ENCODE results near the gene CPB2.

The CPB2 gene

DNA sequence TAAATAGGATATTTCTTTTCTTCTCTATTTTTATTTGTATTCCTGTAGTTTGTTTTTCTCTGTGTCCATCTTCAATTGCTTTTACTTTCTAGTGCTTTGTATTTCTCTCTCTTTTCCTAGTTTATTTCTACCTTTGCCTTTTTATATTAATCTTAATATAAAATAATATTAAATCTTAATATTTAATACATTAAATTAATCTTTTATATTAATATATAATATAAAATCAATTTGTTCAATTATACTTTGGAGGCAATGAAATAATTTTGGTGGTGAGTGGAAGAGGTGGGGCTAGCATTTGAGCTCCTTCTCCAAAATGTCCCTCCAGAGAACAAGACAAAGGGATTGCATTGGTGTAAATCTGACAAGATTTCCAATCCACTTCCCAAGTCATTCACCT, 6.3 kb upstream of the CPB2 start:
- Histone ChIP-seq H3K27me3 (ENCODE audit: insufficient read depth, low read depth, severe bottlenecking) (no peaks in the 10 kb centered on the region), H3K9me3 (ENCODE audit: severe bottlenecking) (no peaks in the 10 kb centered on the region), H3K27ac (no peak overlapping the region), H3K36me3 (no peaks in the 10 kb centered on the region), H3K4me3 (ENCODE audit: low read depth, low read length) (no peak overlapping the region)
- DNase-seq = no peak
- TF ChIP-seq, protein P1, sequence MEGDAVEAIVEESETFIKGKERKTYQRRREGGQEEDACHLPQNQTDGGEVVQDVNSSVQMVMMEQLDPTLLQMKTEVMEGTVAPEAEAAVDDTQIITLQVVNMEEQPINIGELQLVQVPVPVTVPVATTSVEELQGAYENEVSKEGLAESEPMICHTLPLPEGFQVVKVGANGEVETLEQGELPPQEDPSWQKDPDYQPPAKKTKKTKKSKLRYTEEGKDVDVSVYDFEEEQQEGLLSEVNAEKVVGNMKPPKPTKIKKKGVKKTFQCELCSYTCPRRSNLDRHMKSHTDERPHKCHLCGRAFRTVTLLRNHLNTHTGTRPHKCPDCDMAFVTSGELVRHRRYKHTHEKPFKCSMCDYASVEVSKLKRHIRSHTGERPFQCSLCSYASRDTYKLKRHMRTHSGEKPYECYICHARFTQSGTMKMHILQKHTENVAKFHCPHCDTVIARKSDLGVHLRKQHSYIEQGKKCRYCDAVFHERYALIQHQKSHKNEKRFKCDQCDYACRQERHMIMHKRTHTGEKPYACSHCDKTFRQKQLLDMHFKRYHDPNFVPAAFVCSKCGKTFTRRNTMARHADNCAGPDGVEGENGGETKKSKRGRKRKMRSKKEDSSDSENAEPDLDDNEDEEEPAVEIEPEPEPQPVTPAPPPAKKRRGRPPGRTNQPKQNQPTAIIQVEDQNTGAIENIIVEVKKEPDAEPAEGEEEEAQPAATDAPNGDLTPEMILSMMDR (IDR thresholded peaks at IDR 0.05; ENCODE audit: low read depth, low read length) = no peak

DNA sequence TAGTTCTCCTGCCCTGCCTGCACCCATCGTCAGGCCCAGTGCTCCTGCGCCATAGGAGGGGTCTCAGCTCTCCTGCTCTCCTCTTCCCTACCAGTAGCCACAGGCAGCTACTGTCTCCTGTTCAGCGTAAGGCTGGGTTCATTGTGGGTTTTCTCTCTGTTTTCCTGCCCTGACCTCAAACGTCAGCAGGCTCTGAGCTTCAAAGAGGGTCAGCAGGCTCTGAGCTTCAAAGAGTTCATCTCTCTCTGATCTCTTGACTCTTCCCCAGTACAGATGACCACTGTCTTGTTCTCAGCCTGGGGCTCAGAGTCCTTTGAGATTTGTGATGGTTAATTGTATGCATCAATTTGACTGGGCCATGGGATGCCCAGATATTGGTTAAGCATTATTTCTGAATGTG, 4.6 kb upstream of the CPB2 start:
- no peak for DNase-seq
- Histone ChIP-seq H3K27me3 (ENCODE audit: insufficient read depth, low read depth, severe bottlenecking) (no peaks in the 10 kb centered on the region), H3K27ac (no peak overlapping the region), H3K9me3 (ENCODE audit: severe bottlenecking) (no peaks in the 10 kb centered on the region), H3K36me3 (no peaks in the 10 kb centered on the region), H3K4me3 (ENCODE audit: low read depth, low read length) (no peak overlapping the region)
- TF ChIP-seq, protein P1 (IDR thresholded peaks at IDR 0.05; ENCODE audit: low read depth, low read length) = no peak

DNA sequence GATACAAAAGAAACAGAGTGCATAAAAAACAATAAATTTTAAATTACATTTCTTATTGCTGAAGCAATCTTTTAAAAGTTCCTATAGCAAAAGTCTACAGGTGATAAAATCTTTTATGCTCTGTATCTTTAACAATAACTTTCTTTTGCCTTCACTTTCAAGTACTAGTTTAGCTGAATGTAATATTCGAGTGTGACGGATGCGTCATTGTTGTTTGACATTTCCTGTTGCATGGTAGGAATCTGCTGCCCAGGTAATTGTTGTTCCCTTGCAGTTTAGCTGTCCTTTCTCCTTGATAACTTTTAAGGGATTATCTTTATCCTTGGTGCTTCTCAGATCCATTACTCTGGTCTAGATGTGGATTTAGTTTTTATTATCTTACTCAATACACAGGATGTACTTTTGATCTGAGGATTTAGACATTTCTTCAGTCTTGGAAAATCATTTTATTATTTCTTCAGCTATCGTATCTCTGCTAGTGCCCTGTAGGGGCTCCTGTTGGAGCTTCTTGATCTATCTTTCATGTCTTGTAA, 2.1 kb upstream of the CPB2 start:
- H3K4me3 ChIP-seq (ENCODE audit: low read depth, low read length) = no peak overlapping the region

DNA sequence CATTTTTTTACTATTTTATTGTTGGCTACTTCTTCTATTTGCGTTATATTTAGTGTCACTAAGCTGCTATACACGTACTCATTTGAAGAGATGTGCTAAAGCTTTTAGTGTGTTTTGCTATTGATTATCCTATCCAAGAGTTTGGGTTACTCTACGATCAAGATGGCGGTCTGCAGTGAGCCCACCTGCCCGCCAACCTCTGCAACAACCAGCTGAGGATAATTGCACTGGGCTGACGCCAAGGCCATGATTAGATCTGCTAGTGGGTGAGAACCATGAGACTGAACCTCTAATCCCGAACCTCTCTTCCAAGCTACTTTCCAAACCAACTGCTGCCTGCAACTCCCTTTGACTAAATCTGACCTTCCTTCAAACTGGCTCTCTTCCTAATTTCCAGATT, 1.8 kb downstream of the CPB2 start:
- Histone ChIP-seq H3K9me3 (ENCODE audit: severe bottlenecking) (no peaks in the 10 kb centered on the region), H3K4me3 (ENCODE audit: low read depth, low read length) (no peak overlapping the region), H3K27ac (no peak overlapping the region), H3K27me3 (ENCODE audit: insufficient read depth, low read depth, severe bottlenecking) (no peaks in the 10 kb centered on the region), H3K36me3 (no peaks in the 10 kb centered on the region)
- no peak for DNase-seq
- TF ChIP-seq, protein P1 (IDR thresholded peaks at IDR 0.05; ENCODE audit: low read depth, low read length) = no peak

More for the DNA sequence above, 2.1 kb upstream of the CPB2 start:
- no peak overlapping the region for H3K27ac ChIP-seq
- DNase-seq = no peak
- no peaks in the 10 kb centered on the region for H3K9me3 ChIP-seq (ENCODE audit: severe bottlenecking)
- TF ChIP-seq, protein P1 (IDR thresholded peaks at IDR 0.05; ENCODE audit: low read depth, low read length) = no peak
- no peaks in the 10 kb centered on the region for H3K36me3 ChIP-seq
- H3K27me3 ChIP-seq (ENCODE audit: insufficient read depth, low read depth, severe bottlenecking) = no peaks in the 10 kb centered on the region

DNA sequence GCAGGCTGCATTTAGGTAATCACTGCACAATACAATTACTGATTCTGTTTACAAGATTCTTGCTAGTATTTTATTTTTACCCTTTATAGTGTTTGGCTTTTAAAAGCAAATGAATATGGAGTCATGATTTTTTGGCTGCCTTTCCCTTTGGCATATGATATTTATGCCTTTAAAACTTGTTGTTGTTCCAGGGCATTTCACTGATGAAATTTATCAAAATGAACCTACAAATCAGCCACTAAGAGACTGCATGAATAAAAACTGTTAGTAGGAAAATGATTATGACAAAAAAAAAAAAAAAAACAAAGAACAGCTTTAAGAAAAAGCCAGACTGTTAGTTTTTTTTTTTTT, 2.6 kb downstream of the CPB2 start:
- H3K4me3 ChIP-seq (ENCODE audit: low read depth, low read length) = no peak overlapping the region
- no peak overlapping the region for H3K27ac ChIP-seq
- DNase-seq = no peak
- TF ChIP-seq, protein P1 (IDR thresholded peaks at IDR 0.05; ENCODE audit: low read depth, low read length) = no peak
- no peaks in the 10 kb centered on the region for H3K27me3 ChIP-seq (ENCODE audit: insufficient read depth, low read depth, severe bottlenecking)
- no peaks in the 10 kb centered on the region for H3K9me3 ChIP-seq (ENCODE audit: severe bottlenecking)
- no peaks in the 10 kb centered on the region for H3K36me3 ChIP-seq

DNA sequence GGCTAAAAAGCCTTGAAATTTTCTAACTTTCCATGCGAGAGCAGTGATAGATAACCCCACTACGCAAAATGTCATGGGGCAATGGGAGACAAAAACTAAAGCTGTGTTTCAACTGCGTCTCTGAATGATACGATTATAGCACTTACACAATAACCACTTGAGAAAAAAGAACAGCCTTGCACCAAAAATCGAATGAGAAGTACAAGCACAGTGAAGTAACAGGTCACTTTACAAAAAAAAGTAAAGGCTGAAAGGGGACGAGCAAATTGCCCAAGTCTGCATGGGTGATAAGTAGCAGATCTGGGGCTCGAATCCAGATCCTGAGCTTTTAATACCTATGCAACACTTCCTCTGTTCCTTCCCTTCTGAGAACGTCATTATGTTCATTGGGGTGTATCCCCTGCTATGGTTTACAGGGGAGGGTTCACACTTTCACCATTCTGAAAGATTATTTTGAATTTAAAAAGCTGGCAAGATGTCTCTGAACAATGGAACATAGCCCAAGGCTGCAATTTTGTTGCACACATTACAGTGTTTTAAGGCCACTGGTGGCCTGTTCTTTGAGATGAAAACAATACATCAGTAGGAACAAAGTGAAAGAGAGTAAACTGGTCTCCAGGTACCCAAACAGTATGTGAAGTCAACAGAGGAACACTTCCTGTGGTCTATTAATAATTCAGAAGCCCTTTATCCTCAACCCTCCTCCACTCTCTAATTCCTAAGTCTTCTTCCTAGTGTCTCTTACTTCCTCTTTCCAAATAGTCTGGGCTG, 3.2 kb downstream of the CPB2 start:
- Histone ChIP-seq H3K27ac (no peak overlapping the region), H3K36me3 (no peaks in the 10 kb centered on the region), H3K4me3 (ENCODE audit: low read depth, low read length) (no peak overlapping the region), H3K9me3 (ENCODE audit: severe bottlenecking) (no peaks in the 10 kb centered on the region), H3K27me3 (ENCODE audit: insufficient read depth, low read depth, severe bottlenecking) (no peaks in the 10 kb centered on the region)
- TF ChIP-seq, protein P1 (IDR thresholded peaks at IDR 0.05; ENCODE audit: low read depth, low read length) = no peak
- no peak for DNase-seq

Data from WERI-Rb-1 (cell line).